CD4-positive, alpha-beta T cell (primary cell): ENCODE measurements around the gene KRTAP19-1. TPM values are rescaled to one million over a fixed set of nuclear protein-coding genes. Genes with fewer than 3 reads are reported as not detected.

Experiments
- ATAC-seq: fragments of 200-7000 bp; cut with Tn5 transposase; one replicate; pipeline ENCODE4 v1.10.0; 2022; ENCODE audit warnings: mild to moderate bottlenecking; ENCODE audit not compliant: poor library complexity
- CTCF ChIA-PET: fragments of 350-600 bp; sonication (Branson Sonifier 250); formaldehyde crosslinking; loops from one replicate; lab custom pipeline; 2021; ENCODE audit warnings: antibody characterized with exemption, inconsistent platforms; lab: Charles Lee
- POLR2A ChIA-PET: fragments of 350-600 bp; sonication (Branson Sonifier 250); formaldehyde crosslinking; loops from one replicate; lab custom pipeline; 2021; ENCODE audit warnings: antibody characterized with exemption, inconsistent platforms; lab: Charles Lee
- DNase-seq, 14 experiments: peaks; one replicate each; pipeline ENCODE4 v3.0.0-alpha.2; 2013 to 2020; ENCODE audit warnings: mixed read lengths in 2 of 14
- H3K27ac ChIP-seq, 2 donors: one replicate each; pipeline versions ENCODE4 v1.5.1 to v1.7.0; 2013; ENCODE audit warnings: low read length in 2 of 2, low read depth in 1 of 2, mild to moderate bottlenecking in 1 of 2
- H3K27me3 ChIP-seq, 2 experiments: 1 replicate in 1 of 2; 2 replicates in 1 of 2; pipeline versions ENCODE4 v1.6.1 to v1.7.0; 2013; ENCODE audit warnings: low read length in 2 of 2, control low read depth in 1 of 2, mild to moderate bottlenecking in 1 of 2, moderate library complexity in 1 of 2; ENCODE audit not compliant: insufficient read depth in 2 of 2, control insufficient read depth in 1 of 2
- H3K36me3 ChIP-seq: one replicate; pipeline ENCODE4 v1.6.1; 2013; ENCODE audit warnings: low read length, control low read depth; ENCODE audit not compliant: insufficient read depth
- H3K4me1 ChIP-seq: one replicate; pipeline ENCODE4 v1.6.1; 2013; ENCODE audit warnings: low read length, control low read depth; ENCODE audit not compliant: insufficient read depth
- H3K4me3 ChIP-seq: one replicate; pipeline ENCODE4 v1.5.1; 2013; ENCODE audit warnings: mild to moderate bottlenecking, low read length, moderate library complexity
- H3K9me3 ChIP-seq, 2 experiments: 1 replicate in 1 of 2; 2 replicates in 1 of 2; pipeline versions ENCODE4 v1.6.1 to v1.7.0; 2013; ENCODE audit warnings: low read length in 2 of 2, mild to moderate bottlenecking in 2 of 2, control low read depth in 1 of 2, moderate library complexity in 1 of 2; ENCODE audit not compliant: control insufficient read depth in 1 of 2, insufficient read depth in 1 of 2
- H3K27ac Mint-ChIP-seq: one replicate; pipeline ENCODE4 v1.8.0; 2020; ENCODE audit warnings: mixed read lengths
- H3K27me3 Mint-ChIP-seq: one replicate; pipeline ENCODE4 v1.8.0; 2021; ENCODE audit warnings: mixed read lengths
- H3K36me3 Mint-ChIP-seq: one replicate; pipeline ENCODE4 v1.8.0; 2021; ENCODE audit warnings: low read depth, mixed read lengths
- H3K4me1 Mint-ChIP-seq: one replicate; pipeline ENCODE4 v1.8.0; 2021; ENCODE audit warnings: low read depth, mixed read lengths
- H3K4me3 Mint-ChIP-seq: one replicate; pipeline ENCODE4 v1.8.0; 2020; ENCODE audit warnings: mild to moderate bottlenecking, mixed read lengths
- H3K9me3 Mint-ChIP-seq: one replicate; pipeline ENCODE4 v1.8.0; 2020; ENCODE audit warnings: mixed read lengths
- CTCF ChIP-seq: fragments of 200-600 bp; IDR thresholded peaks from one replicate; pipeline ENCODE4 v1.8.0; 2022; ENCODE audit warnings: antibody characterized with exemption, mild to moderate bottlenecking
- intact Hi-C, 2 experiments: fragments of 100-400 bp; cut with DNase I in 1 of 2; cut with micrococcal nuclease in 1 of 2; formaldehyde crosslinking; loops; one replicate each; pipeline versions ENCODE4 v1.15.1 to v1.9.0; 2023 to 2025; cut with DNase I, micrococcal nuclease
- polyA plus RNA-seq, 2 donors: library from polyadenylated mRNA; unstranded; fragments of 120-200 nt; gene quantifications; one replicate each; pipeline ENCODE4 v1.2.1, GENCODE V29; 2013
- total RNA-seq, 174 experiments: library from RNA in 2 of 174; stranded (reverse) in 2 of 174; gene quantifications; one replicate each; pipeline ENCODE4 v1.2.3 and lab custom pipeline; 2021 to 2026

The KRTAP19-1 gene
- total RNA-seq (not detected), total RNA-seq (lab: John Stamatoyannopoulos, UW) (0 reads per million in 172 experiments)
- polyA plus RNA-seq (2013, experiment 1 of 2) = not detected
- not detected for polyA plus RNA-seq (2013, experiment 2 of 2)

- no peak for DNase-seq
- intact Hi-C loops = no loop called here
- ChIA-PET CTCF (no interaction called here), POLR2A (no interaction called here)
- H3K9me3 ChIP-seq = no peaks in the 10 kb centered on the region
- no peaks in the 10 kb centered on the region for H3K27me3 ChIP-seq
- no peak within 1 kb of the TSS for H3K4me3 Mint-ChIP-seq
- H3K4me1 Mint-ChIP-seq = no peaks in the 10 kb centered on the region
- no peaks in the 10 kb centered on the region for H3K4me1 ChIP-seq
- H3K27ac Mint-ChIP-seq = no peak within 1 kb of the TSS
- H3K36me3 ChIP-seq = no peaks in the 10 kb centered on the region
- H3K36me3 Mint-ChIP-seq = no peaks in the 10 kb centered on the region
- ATAC-seq = no peak
- no peak for TF ChIP-seq CTCF
- peaks cover 6% of the 10 kb centered on the region for H3K27me3 Mint-ChIP-seq
- H3K9me3 Mint-ChIP-seq = no peaks in the 10 kb centered on the region
- no peak within 1 kb of the TSS for H3K27ac ChIP-seq
- H3K4me3 ChIP-seq = no peak within 1 kb of the TSS
Observed at GRCh38 chr21:30480145-30480544, at the start of gene KRTAP19-1. TSS of gene KRTAP19-1 (minus strand) at chr21:30480367. CDS start at chr21:30480317, 50 bp downstream.

GRCh38 chr21:30518876-30519275, 38.7 kb upstream of the KRTAP19-1 start:
- POLR2A ChIA-PET = no interaction called here
- Mint-ChIP-seq H3K4me3 (no peak overlapping the region), H3K9me3 (no peaks in the 10 kb centered on the region), H3K27me3 (no peaks in the 10 kb centered on the region), H3K4me1 (no peaks in the 10 kb centered on the region), H3K27ac (no peak overlapping the region), H3K36me3 (no peaks in the 10 kb centered on the region)
- intact Hi-C loops = no loop called here
- no peak for TF ChIP-seq CTCF
- ATAC-seq (no peak), DNase-seq (no peak)
- Histone ChIP-seq H3K27me3 (no peaks in the 10 kb centered on the region), H3K36me3 (no peaks in the 10 kb centered on the region), H3K27ac (no peak overlapping the region), H3K9me3 (no peaks in the 10 kb centered on the region), H3K4me3 (no peak overlapping the region), H3K4me1 (no peaks in the 10 kb centered on the region)
- CTCF ChIA-PET = no interaction called here

- intact Hi-C loops = no loop called here
- CTCF ChIA-PET = no interaction called here
- H3K27ac Mint-ChIP-seq = no peak overlapping the region
Observed at GRCh38 chr21:30515681-30516080, 35.5 kb upstream of the KRTAP19-1 start.

More at GRCh38 chr21:30515681-30516080, 35.5 kb upstream of the KRTAP19-1 start:
- no peak for DNase-seq
- Histone ChIP-seq H3K4me1 (no peaks in the 10 kb centered on the region), H3K36me3 (no peaks in the 10 kb centered on the region), H3K4me3 (no peak overlapping the region), H3K9me3 (no peaks in the 10 kb centered on the region), H3K27ac (no peak overlapping the region), H3K27me3 (no peaks in the 10 kb centered on the region)
- no peaks in the 10 kb centered on the region for H3K9me3 Mint-ChIP-seq
- H3K36me3 Mint-ChIP-seq = no peaks in the 10 kb centered on the region
- no peaks in the 10 kb centered on the region for H3K27me3 Mint-ChIP-seq
- no peak for TF ChIP-seq CTCF
- ATAC-seq = no peak
- POLR2A ChIA-PET = no interaction called here
- no peaks in the 10 kb centered on the region for H3K4me1 Mint-ChIP-seq
- H3K4me3 Mint-ChIP-seq = no peak overlapping the region
